OCI-M2 (cell line): ENCODE results near the gene BARHL1.

Experiments used
- DNase-seq: peaks from one replicate; lab custom pipeline; 2025; ENCODE audit not compliant: unreplicated experiment; lab: John Stamatoyannopoulos, UW

BARHL1 gene

DNA sequence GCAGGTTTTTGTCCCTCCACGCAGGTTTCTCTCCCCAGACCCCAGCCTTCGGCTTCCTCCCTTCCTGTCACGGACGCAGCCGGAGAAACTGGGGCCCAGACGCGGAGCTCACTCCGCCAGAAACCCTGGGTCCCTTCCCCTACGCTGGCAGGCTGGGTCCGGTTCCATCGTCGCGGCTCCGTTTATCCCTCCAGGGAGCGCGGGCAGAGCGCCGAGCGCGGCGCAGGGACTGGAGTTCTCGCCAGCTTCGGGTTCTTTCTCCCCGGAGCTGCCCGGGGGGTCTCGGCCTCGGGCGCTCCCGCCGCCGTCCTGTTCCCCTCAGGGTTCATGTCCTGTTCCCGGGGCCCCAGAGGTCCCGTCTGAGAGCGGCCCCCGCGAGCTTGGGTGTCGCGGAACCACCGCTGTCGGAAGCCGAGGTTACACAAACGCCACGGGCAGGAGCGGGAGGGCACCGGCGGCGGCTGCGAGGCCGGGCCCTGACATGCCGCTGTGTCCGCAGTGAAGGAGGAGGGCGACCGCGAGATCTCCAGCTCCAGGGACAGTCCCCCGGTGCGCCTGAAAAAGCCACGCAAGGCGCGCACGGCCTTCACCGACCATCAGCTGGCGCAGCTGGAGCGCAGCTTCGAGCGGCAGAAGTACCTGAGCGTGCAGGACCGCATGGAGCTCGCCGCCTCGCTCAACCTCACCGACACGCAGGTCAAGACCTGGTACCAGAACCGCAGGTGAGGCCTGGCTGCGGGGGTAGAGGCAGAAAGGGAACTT, 4.6 kb downstream of the BARHL1 start:
- no peak for DNase-seq

DNA sequence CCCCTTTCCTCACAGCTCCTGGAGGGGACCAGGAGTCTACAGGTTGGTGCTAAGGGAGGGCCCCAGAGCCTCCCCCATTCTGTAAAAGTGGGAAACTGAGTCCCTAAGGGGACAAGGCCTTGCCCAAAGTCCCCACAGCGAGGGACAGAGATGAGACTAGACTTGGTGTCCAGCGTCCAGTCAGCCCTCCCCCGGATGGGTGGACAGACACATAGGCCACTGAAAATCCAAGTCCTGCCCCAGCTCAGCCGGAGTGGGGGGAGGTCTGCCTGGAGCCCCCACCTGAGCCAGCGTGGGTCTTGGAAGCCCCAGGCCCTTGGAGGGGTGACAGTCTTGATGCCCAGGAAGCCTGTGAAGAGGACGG, 5.2 kb downstream of the BARHL1 start:
- no peak for DNase-seq

DNA sequence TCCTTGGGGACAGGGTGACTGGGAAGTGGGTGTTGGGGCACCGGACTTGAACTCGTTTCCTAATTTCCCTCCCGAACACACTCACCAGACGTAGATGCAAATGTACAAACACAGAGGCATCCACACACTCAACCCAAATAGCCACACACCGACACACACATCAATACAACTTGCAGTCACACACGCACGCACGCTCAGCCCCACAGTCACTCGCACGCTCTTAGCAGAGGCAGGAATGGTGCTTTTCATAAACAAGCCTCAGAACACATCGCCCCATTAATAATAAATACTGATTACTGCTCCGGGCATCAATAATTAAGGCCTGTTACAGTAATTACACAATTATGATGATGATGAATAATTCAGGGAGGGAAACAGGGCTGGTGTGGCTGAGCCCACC, 5.7 kb downstream of the BARHL1 start:
- no peak for DNase-seq

DNA sequence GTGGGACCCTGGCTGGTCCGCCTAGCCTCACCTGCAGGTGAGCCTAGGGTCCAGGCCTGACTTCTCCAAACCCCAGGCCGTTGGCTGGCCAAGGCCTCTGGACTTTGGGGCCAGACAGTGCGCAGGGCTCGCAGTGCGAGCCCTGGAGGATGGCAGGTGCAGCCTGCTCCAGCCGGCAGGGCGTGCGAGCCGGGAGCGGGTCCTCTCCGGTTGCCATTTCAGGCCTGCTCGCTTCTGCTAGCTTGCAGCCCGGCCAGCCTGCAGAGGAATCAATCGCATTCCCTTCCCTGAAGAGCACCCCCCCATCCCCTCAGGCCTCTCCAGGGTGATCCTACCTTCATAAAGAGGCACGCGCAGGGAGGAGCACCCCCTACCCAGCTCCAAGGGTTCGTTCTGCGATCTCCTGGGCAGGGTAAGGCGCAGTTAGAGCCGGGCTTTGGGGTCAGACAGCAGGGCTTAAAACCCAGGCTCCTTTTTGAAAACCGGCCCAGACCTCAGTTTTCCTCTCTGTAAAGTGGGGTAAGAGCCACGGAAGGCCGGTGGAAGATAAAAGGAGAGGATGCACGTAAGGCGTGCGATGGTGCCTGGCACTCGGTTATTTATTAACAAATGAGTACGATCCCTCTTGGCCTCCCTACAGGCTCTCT, 6.2 kb downstream of the BARHL1 start:
- no peak for DNase-seq

DNA sequence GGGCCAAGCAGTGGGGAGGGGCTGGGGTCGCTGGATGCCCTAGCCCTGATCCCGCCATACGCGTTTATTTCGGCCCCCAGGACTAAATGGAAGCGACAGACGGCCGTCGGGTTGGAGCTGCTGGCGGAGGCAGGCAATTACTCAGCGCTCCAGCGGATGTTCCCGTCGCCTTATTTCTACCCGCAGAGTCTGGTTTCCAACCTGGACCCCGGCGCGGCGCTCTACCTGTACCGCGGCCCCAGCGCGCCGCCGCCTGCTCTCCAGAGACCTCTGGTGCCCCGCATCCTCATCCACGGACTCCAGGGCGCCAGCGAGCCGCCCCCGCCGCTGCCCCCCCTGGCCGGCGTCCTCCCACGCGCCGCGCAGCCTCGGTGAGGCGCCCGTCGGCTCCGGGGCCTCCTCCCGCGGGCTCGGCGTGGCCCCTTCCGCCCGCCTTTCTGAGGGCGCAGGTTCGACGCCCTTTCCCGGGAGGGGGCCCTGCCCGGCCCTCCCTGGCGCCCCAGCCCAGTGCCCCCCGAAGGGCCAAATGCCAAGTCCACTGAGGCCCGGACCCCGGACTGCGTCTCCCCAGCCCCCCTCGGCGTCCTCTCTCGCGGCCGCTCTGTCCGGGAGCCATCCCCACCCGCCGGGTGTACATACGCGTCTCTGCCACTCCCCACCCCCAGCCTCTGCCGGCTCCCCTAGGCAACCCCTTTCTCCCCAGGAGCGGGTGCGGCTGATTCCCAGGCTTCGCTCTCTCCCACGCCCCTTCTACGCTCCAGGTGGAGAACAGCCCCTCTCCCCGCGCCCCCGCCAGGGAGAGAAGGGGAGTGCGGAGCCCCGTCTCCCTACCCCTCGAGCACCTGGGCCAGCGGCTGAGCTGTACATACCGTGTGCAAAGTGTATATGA, 7.0 kb downstream of the BARHL1 start:
- no peak for DNase-seq

DNA sequence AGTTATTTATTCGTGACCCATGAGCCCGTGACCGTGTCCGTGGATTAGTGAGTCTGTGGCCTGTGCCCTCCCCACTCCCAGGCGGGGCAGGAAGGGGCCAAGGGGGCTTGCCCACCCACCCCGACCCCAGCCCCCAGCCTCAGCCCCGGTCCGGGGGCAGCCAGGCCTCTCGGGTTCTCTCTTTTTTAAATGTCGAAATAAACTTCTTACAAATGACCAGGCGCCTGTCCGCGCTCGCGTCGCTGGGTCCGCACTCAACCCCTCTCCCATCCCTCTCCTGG, 7.6 kb downstream of the BARHL1 start:
- DNase-seq, result no peak

DNA sequence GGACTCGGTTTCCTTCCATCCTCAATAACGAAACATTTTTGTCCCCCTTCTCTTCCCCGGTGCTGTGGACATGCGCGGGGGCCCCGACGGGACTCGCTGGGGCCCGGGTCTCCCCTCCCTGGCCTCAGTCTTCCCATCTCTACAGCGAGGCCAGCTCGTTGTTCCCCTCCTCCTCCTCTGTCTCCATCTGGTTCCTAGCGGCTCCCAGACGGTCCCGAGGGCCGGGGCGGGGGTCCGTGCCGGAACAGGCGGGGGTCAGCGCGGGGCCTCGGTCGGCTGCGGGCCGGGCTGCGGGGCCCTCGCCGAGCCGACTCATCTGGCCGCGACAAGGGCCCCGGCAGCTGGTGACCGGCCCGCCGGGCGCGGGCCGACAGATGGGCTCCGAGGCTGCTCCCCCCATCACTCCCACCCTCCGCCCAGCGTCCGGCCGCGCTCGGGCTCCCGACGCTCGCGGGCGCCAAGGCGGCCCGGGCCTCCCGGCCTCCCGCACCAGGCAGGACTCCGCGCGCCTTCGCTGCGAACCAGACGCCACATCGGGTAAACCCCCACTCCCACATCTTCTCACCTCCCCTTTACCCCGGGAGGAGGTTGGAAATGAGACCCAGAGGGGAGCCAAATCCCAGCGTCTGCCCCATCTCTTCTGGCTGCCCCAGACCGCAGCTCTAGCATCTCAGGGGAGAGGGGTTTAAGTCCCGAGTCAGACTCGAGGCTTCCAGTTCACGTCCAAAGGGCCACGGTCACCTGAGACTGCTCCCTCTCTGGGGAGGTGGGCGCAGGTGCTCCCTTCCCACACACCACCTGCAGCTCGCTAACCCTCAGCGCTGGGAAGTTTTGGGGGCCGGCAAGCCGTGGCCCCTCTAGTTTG, 8.1 kb downstream of the BARHL1 start:
- no peak for DNase-seq

DNA sequence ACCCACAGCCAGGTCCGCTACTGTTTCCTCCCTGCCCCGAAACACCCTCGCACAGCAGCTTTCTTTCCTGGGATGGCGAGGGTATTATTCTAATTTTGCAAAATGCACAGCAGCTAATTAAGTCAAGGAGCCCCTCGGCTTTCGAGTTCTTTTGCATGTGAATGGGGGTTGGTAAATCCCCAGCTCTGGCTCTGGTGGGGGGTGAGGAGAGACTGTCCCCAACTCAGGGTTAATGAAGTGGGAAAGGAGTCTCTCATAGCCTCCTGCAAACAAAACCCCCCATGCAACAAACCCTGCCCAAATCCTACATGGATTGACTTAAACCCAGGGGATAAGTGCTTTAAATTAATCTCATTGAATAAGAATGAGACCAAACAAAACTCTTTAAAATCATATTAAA, 8.8 kb downstream of the BARHL1 start:
- no peak for DNase-seq

DNA sequence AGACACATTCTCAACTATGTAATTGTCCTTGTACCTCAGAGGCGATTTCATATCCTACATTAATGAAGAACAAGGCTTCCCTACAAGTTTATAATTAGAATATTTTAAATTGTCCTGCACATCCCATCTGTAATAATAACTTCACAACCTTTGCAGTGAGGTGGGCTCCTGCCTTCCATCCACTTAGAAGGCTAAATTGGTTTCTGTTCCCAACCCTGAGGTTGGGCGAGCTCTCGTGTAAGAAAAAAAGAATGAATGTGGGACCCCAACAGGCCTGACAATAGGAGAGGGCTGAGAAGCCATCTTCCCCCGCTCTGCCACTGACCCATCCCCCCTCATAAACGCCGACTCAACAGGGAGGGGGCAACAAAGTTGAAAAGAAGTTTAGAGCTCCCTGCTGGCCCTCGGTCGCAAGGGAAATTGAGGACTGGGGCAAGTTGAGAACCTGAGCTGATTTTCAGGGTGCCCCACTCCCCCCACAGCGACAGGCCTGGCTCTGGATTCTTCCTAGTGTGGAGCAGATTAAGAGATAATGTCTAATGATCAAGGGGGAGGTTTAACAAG, 9.4 kb downstream of the BARHL1 start:
- no peak for DNase-seq

DNA sequence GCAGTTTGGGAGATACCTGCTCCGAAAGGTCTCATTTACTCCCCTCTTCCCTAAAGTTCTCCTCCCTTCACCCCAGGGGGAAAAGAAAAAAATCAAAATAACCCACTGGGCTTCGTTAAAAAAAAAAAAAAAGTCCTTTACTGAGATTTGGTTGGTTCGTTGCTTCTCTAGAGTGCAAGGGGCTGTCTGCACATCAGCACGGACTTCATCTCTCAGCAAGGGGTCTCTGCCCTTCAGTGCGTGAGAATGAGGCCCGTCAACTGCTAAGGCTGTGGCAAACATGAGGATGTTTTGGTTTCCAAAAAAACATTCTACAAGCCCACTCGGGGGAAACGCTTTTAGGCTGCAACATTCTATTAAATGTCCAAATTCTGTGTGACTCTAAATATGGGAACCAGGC, 10.0 kb downstream of the BARHL1 start:
- no peak for DNase-seq

DNA sequence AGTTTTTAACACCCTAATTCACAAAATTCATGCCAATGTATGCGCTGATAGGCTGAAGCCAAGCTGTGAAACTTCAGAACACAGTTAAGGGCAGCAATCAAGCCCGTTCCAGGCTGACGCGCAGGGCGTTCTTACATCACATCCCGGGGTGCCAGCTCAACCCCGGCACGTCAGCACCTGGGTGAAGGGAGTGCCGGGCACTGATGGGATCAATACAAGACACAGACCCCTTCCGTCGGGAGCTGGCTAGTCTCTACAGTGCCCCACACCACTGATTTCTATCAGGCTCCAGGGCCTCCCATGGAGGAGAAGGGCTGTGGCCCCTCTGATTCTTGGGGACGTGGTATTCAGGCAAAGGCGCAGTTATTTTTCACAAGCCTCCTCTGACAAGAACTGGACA, 12.0 kb downstream of the BARHL1 start:
- DNase-seq, result no peak

DNA sequence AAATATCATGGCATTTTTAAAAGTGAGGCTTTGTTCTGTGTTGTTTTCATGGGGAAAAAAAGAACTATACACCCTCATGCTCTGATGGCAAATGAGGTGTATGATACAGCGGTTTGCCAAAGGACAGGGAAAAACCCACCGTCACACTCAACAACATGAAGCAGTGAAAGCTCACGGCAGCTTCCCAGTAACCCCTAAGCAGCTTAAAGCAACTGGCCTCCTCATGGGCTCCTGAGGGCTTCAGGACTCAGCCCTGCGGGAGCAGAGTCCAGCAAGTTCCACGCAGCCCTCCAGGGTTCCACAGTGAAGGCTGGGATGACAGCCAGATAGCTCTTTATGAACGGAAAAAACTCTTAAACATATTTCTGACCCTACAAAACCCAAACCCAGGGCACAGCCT, 12.9 kb downstream of the BARHL1 start:
- no peak for DNase-seq

DNA sequence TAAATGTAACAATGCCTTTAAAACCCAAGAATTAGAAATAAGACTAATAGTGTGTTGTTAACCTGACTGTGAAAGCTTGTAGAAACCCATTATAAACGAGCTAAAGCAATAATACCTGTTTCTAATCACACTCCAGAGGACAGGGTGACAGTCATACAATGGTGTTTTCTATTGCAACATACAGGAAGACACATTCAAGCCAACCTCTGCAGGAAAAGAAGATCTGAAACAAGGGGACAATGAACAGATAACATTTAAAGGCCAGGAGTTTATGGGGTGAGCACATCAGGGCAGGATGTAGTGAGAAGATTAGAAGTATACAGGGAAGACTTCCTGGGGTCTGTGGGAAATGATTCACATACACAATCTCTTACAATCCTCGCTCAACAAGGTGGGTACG, 13.8 kb downstream of the BARHL1 start:
- DNase-seq, result no peak

DNA sequence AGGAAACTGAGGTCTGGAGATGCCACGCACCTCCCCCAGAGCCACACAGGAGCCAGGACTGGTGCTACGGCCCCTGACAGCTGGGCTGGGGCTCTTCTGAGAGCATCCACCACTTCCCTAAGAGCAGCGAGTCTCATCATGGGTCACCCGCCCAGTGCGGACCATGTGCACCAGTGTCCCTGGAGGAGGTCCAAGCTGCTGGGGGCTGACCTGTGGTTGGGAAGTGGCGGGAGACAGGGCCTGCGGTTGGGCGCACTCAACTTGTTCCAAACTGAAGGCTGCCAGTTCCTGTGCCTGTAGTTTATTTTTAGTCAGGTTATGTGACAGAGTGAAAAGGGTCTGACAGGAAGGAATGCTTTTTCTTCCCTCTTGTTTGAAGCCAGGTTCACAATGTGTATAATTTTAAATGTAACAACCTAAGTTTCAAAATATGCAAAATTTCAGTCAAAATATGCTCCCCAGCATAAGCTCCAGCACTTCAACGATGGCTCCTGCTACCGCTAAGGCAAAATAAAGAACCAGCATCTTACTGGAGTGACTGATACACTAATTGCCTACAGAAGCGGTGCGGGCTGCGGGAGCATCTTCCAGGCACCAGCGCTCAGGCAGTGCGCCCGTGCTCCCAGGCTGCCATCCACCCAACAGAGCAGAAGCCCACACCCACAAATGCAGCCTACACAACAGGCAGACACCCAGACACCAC, 14.8 kb downstream of the BARHL1 start:
- DNase-seq, result no peak

DNA sequence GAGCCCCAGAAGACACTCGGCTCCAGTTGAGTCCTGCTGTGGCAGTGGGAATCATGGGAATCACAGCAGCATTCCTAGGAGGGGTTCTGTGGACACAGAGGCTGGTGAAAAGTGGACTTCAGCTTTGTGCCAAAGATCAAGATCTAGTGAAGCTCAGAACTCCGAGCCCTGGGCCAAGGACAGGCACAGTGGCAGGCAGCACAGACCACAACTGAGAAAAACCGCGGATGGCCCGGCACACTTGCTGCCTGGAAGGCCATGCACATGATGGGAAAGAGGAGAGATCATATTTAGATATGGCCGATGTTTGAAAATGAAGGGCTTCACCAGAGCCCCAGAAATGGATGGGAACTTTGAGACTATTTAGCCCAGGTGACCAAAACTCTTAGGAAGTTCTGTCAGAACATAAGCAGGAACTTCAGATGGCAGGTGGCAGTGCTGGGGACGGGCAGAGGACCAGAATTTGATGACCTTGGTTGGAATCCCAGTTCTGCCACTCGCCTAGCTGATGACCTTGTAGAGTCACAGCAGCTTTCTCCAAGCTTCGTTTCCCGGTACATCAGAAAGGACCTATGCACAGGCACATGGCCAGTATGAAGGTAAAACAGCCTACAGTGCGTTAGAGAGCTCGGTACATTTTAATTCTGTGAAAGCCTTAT, 18.0 kb downstream of the BARHL1 start:
- no peak for DNase-seq

DNA sequence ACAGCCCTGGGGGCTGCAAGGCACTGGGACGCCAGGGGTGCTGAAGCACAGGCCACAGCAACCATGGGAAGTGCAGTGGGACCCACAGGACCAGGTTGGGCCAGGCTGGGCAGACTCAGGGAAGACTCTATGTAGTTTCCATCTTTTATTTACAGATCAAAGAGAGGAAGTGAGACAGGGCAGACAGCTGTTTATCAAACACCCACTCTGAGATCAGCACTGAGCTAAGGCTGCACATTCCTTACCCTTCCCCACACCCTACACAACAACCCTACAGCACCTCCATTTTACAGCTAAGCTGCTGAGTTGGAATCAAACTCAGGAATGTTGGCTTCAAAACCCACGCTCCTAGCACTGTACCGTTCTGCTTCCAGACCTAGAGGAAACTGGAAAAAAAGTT, 19.8 kb downstream of the BARHL1 start:
- DNase-seq, result no peak

DNA sequence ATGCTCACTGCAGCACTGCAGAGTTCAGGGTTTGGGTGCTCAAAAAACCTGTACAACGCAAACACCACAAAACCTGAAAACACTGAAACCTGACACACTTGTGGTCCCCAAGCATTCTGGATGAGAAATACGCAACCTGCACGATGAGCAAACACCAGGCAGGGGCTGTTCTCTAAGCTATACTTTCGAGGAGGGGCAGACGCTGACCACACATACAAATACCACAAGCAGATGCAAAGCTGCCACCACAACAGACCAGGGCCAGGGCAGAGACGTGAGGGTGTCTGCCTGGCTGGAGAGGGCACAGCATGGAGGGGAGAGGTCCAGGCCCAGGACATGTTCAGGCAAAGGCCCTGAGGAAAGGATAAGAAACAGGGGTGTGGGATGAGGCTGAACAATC, 23.0 kb downstream of the BARHL1 start:
- DNase-seq, result no peak

DNA sequence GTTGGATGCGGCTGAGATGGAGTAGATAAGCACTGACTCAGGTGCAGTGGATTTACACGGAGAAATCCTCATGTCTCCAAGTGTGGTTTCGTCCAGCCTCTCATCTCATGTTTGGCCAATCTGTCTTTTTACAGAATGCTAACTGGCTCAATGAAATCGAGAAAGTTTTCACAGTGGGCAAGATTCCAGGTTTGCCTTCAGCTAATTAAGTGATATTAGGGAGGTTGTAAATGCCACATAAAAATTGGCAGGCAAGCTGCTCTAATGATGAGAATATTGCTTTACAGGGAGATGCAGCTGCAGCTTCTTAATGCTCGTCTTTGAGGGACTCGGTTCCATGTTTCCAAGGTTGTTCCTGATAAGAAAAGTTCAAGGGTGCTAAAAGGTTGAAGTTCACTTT, 23.7 kb downstream of the BARHL1 start:
- no peak for DNase-seq

DNA sequence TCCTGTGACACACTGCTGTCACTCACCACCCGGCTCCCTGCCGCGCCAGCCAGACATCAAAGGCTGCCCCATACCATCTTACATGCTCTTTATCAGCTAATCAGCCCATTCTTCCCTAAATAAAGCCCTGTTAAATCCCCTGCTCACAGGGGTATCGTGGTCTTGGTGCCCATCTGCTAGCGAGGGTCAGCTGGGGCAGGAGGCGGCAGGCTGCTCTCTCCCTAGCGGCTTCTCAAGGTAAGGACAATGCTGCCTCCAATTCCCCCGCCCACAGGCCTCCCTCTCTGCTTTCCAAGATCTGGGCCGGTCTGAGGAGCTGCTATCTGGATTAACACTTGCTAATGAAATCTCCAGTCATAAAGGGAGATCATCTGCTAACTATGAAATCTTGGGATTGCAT, 26.8 kb downstream of the BARHL1 start:
- no peak for DNase-seq

DNA sequence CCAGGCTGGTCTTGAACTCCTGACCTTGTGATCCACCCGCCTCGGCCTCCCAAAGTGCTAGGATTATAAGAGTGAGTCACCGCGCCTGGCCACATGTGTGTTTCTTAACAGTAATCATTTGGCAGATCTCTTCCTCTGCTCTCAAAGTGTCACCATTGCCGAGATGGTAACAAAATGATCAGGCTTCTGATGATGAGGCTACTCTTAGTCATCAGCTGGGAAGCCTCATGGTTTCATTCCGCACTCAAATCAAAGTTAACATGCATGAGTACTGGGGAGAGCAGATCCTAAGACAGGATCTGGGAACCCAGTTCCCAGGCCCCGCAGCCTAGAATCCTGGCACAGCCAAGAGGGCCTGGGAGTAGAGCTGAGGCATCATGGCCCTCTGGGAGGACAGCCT, 27.4 kb downstream of the BARHL1 start:
- DNase-seq, result no peak
